SK-MEL-5 (cell line): Measurements from ENCODE around the gene EPHA2. TPM values are rescaled to one million over a fixed set of nuclear protein-coding genes. Genes with fewer than 3 reads are reported as not detected.
"Not testable (repeated sequence)": the region's sequence is repeated elsewhere in the genome, so short reads cannot be mapped to it uniquely, and the experiment has no call there.

Source experiments
- DNase-seq: peaks from one replicate; pipeline ENCODE4 v3.0.0-alpha.2; 2016; ENCODE audit warnings: low read depth, low spot score
- in situ Hi-C: cut with HindIII; loops from 2 replicates; pipeline ENCODE4 v1.10.0; 2016; ENCODE audit warnings: low sequenced_read_pairs, high pct_unique_total_duplicates, low pct_unique_long_range_greater_than_20kb
- polyA plus RNA-seq, 2 experiments: library from polyadenylated mRNA; depleted of rRNA; stranded (reverse); fragments of >200 nt; gene quantifications; 2 replicates each; pipeline ENCODE4 v1.2.3, GENCODE V29; 2015
- total RNA-seq: library from RNA; depleted of rRNA; stranded (reverse); fragments of >200 nt; shearing (Covaris generic); gene quantifications from 2 replicates; pipeline ENCODE4 v1.2.3, GENCODE V29; 2014; rRNA removed

The EPHA2 gene
- total RNA-seq, result 2.5 and 5.0 TPM in 2 replicates
- 9.0 and 11.4 TPM in 2 replicates for polyA plus RNA-seq (2015; cell fraction: cytosol; rRNA removed)
- polyA plus RNA-seq (2015; cell fraction: nucleus; rRNA removed), result 7.4 and 16.9 TPM in 2 replicates

DNA sequence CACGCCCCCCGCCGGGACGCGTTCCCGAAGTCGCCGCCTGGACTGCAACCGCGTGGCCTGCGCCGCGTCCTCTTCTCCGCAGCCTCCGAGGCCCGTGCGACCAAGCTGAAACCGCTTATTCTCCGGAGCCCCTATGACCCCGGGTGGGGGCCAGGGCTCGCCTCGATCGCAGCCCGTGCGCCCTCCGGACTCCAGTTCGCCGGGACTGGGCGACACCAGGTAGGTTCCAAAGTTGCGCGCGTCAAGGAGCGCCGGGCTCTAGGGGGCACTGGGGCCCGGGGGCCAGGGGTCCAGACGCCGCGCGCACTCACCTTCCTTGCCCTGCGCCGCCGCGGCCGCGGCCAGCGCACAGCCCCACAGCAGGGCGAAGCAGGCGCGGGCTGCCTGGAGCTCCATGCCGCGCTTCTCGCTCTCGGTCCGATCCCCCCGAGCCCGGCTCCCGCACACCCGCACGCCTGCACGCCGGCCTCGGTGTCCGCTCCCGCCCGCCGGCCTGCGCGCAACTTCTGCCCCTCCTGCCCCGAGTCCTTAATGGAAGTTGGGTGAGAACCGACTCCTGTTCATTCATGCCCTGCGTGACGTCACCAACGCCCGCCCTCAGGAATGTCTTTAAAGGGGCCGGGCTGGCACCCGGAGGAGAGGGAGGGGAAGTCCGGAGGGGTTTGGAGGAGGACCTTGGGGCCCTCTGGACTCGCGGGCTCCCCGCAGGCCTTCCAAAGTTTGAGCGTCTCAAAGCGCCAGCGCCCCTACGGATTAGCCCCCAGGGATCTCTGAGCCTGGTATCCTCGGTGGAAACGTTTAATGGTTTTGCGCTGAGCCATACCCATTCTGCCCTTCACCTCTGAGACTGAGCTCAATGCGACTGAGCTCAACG is at the start of gene EPHA2:
TSS of gene EPHA2 (minus strand) at position 533 of the 874 bp plus-strand sequence. CDS start at position 396, 137 bp downstream.
- peak; percentile 85 for DNase-seq
- in situ Hi-C loops, result no loop called here

DNA sequence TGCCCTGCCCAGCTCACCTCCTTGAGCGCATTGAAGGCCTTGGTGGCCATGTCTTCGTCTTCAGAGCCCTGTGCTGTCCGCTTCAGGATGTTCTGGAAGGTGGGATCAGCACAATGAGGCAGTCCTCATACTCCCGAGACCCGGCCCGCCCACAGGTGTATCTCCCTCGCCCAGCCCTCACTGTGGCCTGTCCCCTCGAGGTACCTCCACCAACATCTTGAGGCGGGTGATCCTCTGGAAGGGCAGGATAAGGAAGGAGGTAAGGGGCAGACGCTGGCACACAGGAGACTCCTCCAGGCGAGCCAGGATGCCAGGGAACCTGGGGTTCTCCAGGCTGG is 49.4 kb upstream of the EPHA2 start:
- no peak for DNase-seq
- in situ Hi-C loops, result no loop called here

DNA sequence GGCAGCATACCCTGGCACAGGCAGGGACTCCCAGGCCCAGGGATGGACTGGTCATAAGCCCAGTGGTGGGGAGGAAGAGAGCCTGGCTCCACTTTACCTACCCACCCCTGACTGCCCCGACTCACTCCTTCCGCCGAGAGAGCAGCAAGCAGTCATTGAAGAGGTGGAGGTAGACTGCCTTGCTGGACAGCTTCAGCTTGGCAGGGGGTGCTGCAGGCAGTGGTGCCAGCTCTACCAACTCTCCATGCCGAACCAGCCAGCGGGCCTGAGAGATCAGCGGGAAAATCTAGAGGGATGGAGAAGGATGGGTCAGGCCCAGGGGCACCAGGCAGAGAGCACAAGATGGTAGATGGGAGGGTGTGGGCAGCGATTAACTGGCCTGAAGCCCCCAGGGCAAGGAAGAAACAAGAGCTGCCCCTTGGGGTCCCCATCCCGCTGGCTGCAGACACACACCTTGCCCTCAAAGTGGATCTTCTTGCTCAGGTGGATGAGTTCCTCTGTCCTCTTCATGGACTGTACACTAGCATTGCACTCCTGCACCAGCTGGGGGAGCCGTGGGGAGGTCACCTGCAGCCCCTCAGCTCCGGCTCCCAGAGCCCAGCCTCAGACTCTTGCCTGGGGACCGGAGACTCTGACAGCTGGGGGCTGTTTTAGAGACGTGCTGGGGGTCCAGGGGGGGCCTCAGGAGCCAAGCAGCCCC is 48.9 kb upstream of the EPHA2 start:
- DNase-seq, result peak; percentile 32
- in situ Hi-C loops, result no loop called here

DNA sequence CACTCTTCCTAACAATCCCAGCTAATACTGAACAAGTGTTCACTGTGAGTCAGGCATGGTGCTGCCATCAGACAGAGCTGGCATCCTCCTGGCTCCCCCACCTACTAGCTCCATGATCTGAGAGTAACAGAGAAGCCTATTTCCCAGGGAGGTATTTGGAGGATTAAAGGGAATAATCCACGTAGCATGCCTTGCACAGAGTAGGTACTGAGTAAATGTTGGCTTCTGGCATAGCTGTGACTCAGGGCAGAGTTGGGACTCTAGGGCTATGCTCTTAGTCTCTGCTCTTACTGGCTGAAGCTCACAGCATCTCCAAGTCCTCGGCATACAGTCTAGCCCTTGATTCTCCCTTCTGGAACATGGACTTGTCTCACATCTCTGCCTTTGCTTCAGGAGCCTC is 48.3 kb upstream of the EPHA2 start:
- in situ Hi-C loops, result no loop called here
- DNase-seq, result no peak

DNA sequence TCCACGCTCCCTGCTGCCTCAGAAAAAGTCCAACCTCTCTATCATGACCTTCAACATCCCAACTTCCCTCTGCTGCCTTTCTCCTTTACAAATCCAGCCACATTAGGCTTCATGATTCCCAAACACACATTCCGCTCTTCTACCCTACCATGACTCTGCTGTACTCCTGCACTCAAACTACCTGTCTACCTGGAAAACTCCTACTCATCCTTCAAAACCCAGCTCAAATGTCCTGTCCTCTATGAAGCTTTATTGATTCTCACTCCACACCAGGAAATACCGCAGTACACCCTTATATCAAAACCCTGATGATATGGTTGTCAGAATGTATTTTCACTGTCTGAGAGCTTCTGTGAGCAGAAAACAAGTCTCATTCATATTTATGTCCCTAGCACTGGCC is 47.7 kb upstream of the EPHA2 start:
- no peak for DNase-seq
- in situ Hi-C loops, result no loop called here

DNA sequence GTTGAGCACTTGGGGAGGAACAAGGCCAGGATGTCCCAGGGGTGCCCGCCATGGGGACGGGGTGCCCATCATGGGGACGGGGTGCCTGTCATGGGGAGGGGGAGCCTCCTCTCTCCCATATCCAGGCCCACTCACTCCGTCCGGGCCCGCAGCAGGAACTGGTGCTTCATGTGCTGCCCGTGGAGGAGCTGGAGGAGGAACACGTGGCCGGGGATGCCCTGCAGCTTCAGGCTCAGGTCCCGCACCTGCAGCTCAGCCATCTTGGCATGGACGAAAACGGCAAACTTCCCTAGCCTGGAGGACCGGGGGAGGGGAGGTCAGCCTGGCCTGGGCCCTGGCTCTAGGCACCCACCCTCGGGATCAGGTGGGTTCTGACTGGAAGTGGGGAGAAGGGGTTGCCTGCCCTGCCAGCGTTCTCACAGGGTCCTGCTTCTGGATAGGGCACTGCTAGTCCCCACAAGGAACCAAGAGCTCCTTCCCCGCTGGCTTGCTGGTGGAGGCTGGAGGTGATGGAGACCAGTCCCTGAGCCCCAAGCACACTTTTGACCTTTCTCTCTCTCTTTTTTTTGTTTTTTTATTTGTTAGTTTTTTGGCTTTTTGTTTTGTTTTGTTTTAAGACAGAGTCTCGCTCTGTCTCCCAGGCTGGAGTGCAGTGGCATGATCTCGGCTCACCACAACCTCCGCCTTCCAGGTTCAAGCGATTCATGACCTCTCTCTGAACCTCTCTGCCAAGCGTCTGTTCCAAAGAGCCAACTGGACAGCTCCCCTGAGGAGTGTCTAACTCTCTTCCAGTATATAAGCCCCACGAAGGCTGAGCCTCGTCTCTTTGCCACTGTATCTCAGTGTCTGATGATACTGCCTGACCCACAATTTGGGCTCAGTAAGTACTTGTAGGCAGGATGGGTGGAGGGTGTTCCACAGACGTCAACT is 46.7 kb upstream of the EPHA2 start:
- in situ Hi-C loops, result no loop called here
- DNase-seq, result no peak

DNA sequence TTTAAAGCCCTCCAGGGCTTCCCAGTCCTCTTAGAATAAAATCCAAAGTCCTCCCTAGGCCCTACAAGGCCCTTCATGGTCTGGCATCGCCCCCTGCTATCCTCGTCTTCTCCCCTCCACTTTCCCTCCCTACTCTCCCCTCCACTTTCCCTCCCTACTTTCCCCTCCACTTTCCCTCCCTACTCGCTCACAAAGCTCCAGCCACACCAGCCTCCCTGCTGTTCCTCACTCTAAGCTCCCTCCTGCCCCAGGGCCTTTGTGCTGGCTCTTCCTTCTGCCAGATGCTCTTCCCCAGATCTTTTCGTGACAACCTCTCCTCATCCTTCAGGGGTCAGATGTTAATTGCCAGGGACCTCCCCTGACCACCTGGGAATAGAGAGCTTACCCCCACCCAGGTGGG is 43.8 kb upstream of the EPHA2 start:
- no peak for DNase-seq
- in situ Hi-C loops, result no loop called here

DNA sequence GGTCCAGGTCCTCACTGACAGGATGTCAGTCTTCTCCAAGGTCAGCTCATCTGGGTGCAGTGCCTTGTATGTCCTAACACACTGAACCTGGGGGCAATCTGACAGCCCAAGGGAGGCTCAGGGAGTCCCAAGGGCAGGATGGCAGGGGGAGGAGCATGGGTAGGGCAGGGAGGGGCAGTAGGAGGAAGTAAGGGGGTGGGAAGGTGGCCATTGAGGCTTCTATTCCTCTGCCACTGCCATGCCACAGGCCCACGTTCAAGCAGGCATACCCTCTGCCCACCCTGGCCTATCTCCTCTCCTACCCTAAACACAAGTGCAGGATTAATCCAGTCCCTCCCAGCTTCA is 43.3 kb upstream of the EPHA2 start:
- DNase-seq, result no peak
- in situ Hi-C loops, result no loop called here

DNA sequence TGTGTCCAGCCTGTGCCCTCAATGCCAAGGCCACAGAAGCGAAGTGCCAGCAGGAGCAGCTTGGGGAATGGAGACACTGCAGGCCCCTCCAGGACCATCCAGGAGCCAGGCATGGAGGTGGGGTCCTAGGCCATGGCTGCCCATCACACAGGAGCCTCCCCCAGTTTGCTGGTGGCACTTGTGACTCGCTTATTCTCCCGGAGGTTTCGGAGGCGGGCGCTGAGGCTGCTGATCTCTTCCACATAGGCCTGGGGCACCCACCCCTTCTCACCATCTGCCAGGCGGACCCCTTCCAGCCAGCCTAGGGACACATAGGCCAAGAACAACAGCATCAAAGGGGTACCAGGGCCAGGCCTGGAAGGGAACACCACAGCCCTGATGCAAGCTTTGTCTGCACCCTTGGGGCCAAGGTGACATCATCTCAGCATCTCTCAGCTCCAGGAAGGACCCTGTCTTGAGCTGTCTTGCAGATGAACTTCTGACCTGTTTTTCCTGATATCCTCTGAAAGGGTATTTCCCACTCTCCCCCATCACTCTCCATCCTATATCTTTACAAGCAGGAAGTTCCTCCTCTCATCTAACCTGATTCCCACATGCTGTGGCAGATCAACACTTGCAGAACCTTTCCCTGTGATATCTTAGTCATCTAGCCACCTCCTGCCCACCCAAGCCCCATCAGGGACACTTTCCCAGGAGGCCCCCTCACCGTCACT is 42.7 kb upstream of the EPHA2 start:
- in situ Hi-C loops, result no loop called here
- no peak for DNase-seq

DNA sequence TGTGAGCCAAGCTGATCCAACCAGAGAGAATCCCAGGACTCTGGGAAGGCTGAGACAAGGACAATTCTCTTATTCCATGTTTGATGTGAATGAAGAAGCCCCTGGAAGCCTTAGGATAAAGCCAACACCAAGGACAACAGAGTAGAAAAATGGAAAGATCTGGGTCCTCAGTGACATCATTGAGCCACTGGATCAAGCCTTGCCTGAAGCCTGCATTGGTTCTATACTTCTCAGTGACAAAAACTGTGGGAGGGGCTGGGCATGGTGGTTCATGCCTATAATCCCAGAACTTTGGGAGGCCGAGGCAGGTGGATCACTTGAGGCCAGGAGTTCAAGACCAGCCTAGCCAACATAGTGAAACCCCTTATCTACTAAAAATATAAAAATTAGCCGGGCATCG is 41.0 kb upstream of the EPHA2 start:
- in situ Hi-C loops, result no loop called here
- DNase-seq, result no peak

DNA sequence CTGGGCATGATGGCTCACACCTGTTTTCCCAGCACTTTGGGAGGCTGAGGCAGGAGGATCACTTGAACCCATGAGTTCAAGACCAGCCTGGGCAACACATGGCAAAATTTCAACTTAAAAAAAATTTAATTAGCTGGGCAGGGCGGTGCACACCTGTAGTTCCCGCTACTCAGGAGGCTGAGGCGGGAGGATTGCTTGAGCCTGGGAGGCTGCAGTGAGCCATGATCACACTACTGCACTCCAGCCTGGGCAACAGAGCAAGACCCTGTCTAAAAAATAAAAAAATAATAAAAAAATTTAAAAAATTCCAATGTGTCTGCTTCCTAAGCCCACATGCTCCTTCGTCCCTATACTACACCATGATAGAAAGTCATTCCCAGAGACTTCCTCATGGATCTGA is 40.3 kb upstream of the EPHA2 start:
- in situ Hi-C loops, DNase-seq: not testable (repeated sequence)

DNA sequence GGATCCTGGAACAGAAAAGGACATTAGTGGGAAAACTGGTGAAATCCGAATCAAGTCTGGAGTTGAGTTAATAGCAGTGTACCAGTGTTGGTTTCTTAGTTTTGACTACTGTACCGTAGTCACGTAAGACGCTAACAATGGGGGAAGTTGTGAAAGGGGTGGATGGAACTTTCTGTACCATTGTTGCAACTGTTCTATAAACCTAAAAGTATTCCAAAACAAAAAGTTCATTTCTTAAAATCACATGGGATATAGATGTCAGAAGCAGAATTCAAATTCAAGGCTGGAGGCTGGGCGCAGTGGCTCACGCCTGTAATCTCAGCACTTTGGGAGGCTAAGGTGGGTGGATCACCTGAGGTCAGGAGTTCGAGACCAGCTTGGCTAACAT is 39.6 kb upstream of the EPHA2 start:
- in situ Hi-C loops, result no loop called here
- no peak for DNase-seq

DNA sequence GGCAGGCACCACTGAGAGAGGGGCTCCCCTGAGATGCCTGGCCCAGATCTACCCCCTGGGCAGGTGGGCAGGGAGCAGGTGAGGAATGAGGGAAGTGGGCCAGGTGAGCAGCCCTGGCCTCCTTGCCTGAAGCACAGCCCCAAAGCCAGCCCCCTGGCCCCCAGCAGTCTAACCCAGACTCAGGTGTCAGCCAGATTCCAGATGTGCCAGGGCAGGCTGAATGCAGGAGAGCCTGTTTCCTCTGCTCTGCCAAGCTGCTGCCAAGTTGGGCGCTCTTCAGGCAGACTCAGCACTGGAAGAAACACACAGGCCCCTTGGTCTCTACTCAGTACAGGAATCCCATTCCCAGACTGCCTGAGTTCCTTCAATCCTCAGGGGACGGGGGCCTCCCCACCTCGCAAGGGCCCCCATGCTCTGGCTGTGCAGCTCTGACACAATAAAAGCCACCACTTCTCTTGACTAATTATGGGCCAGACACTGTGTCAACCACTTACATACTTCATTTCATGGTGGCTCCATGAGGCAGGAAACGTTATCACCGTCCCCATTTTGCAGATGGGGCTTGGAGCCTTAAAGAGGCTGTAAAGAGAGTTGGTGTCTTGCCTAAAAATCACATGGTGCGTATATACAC is 36.2 kb upstream of the EPHA2 start:
- no peak for DNase-seq
- in situ Hi-C loops, result no loop called here

DNA sequence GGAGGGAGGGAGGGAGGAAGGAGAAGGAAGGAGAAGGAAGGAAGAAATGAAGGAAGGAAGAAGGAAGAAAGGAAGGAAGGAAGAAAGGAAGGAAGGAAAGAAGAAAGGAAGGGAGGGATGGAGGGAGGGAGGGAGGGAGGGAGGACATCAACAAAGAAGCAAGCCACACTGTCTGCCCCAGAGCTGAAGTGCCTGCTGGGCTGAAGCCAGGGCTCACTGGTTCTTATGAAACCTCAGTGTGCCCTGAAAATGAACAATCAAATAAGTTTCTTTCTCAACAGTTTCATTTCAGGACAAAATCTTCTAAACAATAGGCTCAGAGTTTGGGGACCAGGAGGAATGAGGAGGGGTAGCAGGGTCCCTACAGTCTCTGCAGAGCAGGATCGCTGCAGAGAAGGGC is 35.4 kb upstream of the EPHA2 start:
- DNase-seq, result no peak
- in situ Hi-C loops, result no loop called here

DNA sequence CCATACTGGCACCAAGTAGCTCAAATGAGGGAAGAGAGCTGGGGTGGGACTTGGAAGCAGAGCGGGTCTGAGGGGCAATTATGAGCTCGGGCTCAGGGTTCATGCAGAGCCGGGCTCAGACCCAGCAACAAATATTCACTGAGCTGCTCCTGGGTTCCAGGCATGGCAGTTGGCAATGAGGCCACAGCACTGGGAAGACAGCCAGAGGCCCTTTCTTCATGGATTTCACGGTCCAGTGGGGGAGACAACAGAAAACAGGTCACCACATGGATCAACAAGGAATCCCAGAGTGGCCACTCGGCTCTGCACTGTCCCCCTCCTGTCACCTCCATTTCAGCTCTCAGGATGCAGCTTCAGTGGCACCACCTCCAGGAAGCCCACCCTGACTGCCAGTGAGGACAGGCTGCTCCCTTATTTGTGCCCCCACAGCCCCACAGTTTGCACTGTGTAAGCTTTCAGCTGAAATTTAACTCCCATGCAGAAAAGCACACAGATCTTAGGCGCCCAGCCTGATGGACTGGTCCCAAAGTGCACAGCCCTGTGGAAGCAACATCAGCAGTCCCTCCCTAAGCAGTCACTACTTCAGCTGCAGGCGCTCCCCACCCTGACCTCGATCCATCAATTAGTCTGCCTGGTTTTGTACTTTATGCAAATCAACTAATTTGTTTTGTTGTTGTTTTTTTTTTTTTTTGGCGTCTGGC is 34.2 kb upstream of the EPHA2 start:
- in situ Hi-C loops, result no loop called here

DNA sequence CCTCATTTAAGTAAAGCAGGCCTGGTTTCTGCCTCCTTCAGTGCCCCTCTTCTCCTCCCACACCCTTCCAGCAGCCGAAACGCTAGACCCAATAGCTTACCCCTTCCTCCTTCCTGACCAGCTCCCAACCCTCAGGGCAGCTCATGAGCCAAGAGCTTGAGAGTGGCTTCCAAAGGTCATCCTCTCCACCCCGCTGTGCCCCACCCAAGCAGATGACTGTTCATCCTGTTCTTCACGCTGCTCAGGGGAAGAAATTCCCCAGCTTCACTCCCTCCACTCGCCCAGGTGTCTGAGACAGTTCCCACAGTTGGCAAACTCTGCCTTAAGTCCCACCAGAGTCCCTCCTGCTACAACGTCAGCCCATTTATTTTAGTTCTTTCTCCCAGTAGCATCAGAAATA is 33.1 kb upstream of the EPHA2 start:
- peak; percentile 56 for DNase-seq
- in situ Hi-C loops, result no loop called here

More for the DNA sequence above, 34.2 kb upstream of the EPHA2 start:
- no peak for DNase-seq
